ENCODE data around the gene RIMS4.

DNA sequence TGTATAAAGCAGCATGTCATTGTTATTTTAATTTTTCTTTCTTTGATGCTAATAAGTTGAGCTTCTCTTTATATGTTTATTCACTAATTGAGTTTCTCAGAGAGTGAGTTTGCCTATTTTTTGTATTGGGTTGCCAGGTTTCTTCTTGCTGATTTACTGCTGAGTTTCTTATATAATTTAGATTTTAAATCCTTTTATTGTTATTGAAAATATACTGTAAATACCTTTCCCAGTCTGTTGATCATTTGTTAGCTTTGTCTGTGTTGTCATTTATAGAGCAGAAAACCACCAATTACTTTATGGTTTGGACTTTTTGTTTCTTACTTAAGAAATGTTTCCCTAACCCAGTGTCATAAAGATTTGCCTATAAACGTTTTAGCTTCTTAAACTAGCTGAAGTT, 17.1 kb upstream of the RIMS4 start:
- TF ChIP-seq POLR2A (IDR thresholded peaks at IDR 0.05) (no peak), CTCF (IDR thresholded peaks at IDR 0.05) (no peak)
